NB4 (cell line): Measurements from ENCODE around the gene PSAT1.

Experiments
- CTCF ChIP-seq: IDR thresholded peaks from one replicate; pipeline ENCODE4 v1.5.1; 2012; ENCODE audit warnings: low read depth, low read length
- MAX ChIP-seq: IDR thresholded peaks from 2 replicates; pipeline ENCODE4 v1.6.1; 2011; ENCODE audit warnings: low read depth, low read length

- TF ChIP-seq CTCF (peak; percentile 11), MAX (no peak)
These were observed 35.4 kb upstream of the PSAT1 start for GRCh38 chr9:78261403-78262001.
